Lung (tissue), 16 donors: Measurements from ENCODE around the gene ZNF266. TPM values are rescaled to one million over a fixed set of nuclear protein-coding genes. Genes with fewer than 3 reads are reported as not detected.

ENCODE experiments used
- ATAC-seq: fragments of 200-7000 bp; cut with Tn5 transposase; one replicate; pipeline ENCODE4 v1.9.1; 2020; ENCODE audit warnings: moderate number of reproducible peaks; ENCODE audit not compliant: insufficient read depth, low FRiP score
- DNase-seq, 3 donors: peaks; one replicate each; pipeline ENCODE4 v3.0.0-alpha.2; 2013 to 2017
- H3K27ac ChIP-seq, 2 donors: one replicate each; pipeline ENCODE4 v1.5.1; 2013; ENCODE audit warnings: mild to moderate bottlenecking in 2 of 2, moderate library complexity in 2 of 2, control low read depth in 1 of 2, inconsistent platforms in 1 of 2, low read depth in 1 of 2, low read length in 1 of 2
- H3K27me3 ChIP-seq, 3 donors: one replicate each; pipeline ENCODE4 v1.5.1; 2013; ENCODE audit warnings: low read length in 2 of 3; ENCODE audit not compliant: control insufficient read depth in 3 of 3, insufficient read depth in 3 of 3
- H3K36me3 ChIP-seq, 4 donors: one replicate each; pipeline ENCODE4 v1.5.1; 2013; ENCODE audit warnings: low read length in 4 of 4, mild to moderate bottlenecking in 1 of 4, moderate library complexity in 1 of 4; ENCODE audit not compliant: control insufficient read depth in 4 of 4, insufficient read depth in 4 of 4
- H3K4me1 ChIP-seq, 5 donors: one replicate each; pipeline ENCODE4 v1.5.1; 2013; ENCODE audit warnings: low read length in 5 of 5, mild to moderate bottlenecking in 2 of 5, moderate library complexity in 1 of 5; ENCODE audit not compliant: control insufficient read depth in 5 of 5, insufficient read depth in 5 of 5
- H3K4me3 ChIP-seq: one replicate; pipeline ENCODE4 v1.5.1; 2013; ENCODE audit warnings: mild to moderate bottlenecking, control low read depth, moderate library complexity
- H3K9ac ChIP-seq, 2 donors: one replicate each; pipeline ENCODE4 v1.5.1; 2013; ENCODE audit warnings: low read length in 2 of 2, control low read depth in 1 of 2; ENCODE audit not compliant: insufficient read depth in 1 of 2
- H3K9me3 ChIP-seq, 4 donors: one replicate each; pipeline ENCODE4 v1.5.1; 2013; ENCODE audit warnings: low read length in 3 of 4, mild to moderate bottlenecking in 1 of 4, moderate library complexity in 1 of 4; ENCODE audit not compliant: control insufficient read depth in 4 of 4, insufficient read depth in 3 of 4
- WGBS, 2 donors: extraction: QIAGEN DNeasy Blood & Tissue Kit; methylation state at CpG; one replicate each; pipeline ENCODE4 v1.1.7; 2013; 5-methylcytosine and 5-hydroxymethylcytosine counted together
- long read RNA-seq, 5 donors: transcript quantifications; one replicate each; lab custom pipeline, GENCODE V29; 2026
- polyA plus RNA-seq, 2 donors: library from polyadenylated mRNA; stranded (reverse); fragments of 200-250 nt; gene quantifications; one replicate each; pipeline ENCODE4 v1.2.1, GENCODE V29; 2013
- total RNA-seq, 2 donors: library from RNA; depleted of rRNA in 1 of 2; stranded (reverse); fragments of >200 nt in 1 of 2; gene quantifications; one replicate each; pipeline ENCODE4 v1.2.1, GENCODE V29; 2014 to 2021
- TF ChIP-seq, protein P1 (sequence below): IDR thresholded peaks from 2 replicates; pipeline ENCODE4 v1.5.1; 2012; ENCODE audit warnings: mild to moderate bottlenecking; ENCODE audit errors: control extremely low read depth, extremely low read depth
- donor health status: control.
- donor health status: control.
- donor health status: Bipolar disorder and iron deficiency.
- donor health status: healthy.
- donor health status: DM: yes; HTN: yes; CAD: no.

ZNF266 gene
- total RNA-seq (10 to 100 TPM; 22.2 to 33.8 TPM), polyA plus RNA-seq (10 to 100 TPM; 17.3 to 24.9 TPM)
- long read RNA-seq, donor 1, partial matches to known transcripts = 0 of 3 reads
- long read RNA-seq, donor 1, other reads (novel, unspliced or antisense) = 0 of 3 reads
- long read RNA-seq, donor 2 = 0 reads
- long read RNA-seq, donor 3, partial matches to known transcripts = 0 of 1 reads
- long read RNA-seq, donor 3, other reads (novel, unspliced or antisense) = 0 of 1 reads
- long read RNA-seq, donor 4, full-length matches to known transcripts = 2 of 2 reads
- long read RNA-seq, donor 4, partial matches to known transcripts = 0 of 2 reads
- long read RNA-seq, donor 4, other reads (novel, unspliced or antisense) = 0 of 2 reads
- long read RNA-seq, donor 5, partial matches to known transcripts = 0 of 2 reads
- long read RNA-seq, donor 5, other reads (novel, unspliced or antisense) = 0 of 2 reads

DNA sequence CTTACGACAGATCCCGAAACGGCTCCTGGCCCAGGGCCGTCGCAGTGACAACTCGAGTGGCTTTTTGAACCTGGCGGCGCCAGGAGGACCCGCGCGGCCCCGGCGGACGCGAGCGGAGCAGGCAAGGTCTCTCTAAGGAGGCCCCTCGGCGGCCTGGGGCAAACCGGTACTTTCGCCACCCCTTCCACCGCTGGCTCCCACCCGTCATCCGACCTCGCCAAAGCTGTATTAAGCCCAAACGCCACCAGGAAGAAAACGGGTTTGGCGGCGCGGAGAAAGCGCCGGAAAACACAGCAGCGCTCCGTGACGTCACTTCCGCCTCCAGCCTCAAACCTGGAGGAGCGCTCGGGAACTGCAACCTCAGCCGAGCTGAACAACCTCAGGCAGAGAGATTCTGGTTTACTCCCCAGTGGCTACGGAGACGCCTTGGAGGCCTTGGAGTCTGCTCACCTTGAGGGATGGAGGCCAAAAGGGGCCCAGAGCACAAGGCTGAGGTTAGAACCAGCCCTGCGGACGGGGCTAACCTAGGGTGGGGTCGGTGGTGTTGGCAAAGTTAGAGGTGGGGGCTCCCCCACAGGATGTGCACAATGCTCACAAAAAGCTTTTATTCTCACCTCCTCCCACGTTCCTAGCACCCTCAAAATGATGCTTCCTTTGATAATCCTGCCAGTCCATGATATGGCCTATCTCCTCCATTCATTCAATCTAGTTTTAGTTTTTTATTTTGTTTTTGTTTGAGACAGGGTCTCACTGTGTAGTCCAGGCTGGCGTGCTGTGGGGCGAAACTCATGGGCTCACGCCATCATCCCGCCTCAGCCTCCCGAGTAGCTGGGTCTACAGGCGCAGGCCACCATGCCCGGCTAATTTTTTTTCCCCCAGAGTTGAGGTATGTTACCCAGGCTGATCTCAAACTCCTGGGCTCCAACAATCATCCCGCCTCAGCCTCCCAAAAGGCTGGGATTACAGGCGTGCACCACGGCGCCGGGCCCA lies at the start of gene ZNF266:
Gene ZNF266, minus strand, starts transcription at position 295 of the 990 bp plus-strand sequence. CDS start 15,484 bp downstream, outside the sequence.
- H3K27ac ChIP-seq = peak within 1 kb of the TSS; percentile 91 to 96
- peak within 1 kb of the TSS; percentile 99 to 100 for H3K9ac ChIP-seq
- WGBS, 2 donors = 14 to 15% methylated on average over 56 of the region's 56 CpGs
- H3K36me3 ChIP-seq = peaks cover 0 to 22% (median 8%) of the 10 kb centered on the region in 4 donors
- H3K4me1 ChIP-seq = peaks cover 3 to 18% (median 5%) of the 10 kb centered on the region in 5 donors
- TF ChIP-seq, protein P1, sequence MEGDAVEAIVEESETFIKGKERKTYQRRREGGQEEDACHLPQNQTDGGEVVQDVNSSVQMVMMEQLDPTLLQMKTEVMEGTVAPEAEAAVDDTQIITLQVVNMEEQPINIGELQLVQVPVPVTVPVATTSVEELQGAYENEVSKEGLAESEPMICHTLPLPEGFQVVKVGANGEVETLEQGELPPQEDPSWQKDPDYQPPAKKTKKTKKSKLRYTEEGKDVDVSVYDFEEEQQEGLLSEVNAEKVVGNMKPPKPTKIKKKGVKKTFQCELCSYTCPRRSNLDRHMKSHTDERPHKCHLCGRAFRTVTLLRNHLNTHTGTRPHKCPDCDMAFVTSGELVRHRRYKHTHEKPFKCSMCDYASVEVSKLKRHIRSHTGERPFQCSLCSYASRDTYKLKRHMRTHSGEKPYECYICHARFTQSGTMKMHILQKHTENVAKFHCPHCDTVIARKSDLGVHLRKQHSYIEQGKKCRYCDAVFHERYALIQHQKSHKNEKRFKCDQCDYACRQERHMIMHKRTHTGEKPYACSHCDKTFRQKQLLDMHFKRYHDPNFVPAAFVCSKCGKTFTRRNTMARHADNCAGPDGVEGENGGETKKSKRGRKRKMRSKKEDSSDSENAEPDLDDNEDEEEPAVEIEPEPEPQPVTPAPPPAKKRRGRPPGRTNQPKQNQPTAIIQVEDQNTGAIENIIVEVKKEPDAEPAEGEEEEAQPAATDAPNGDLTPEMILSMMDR = peak; percentile 54
- peaks cover 0 to 7% (median 2%) of the 10 kb centered on the region in 4 donors for H3K9me3 ChIP-seq
- DNase-seq = peak; percentile 95 to 97 (median 96)
- peak within 1 kb of the TSS; percentile 80 for H3K4me3 ChIP-seq
- peak; percentile 87 for ATAC-seq
- H3K27me3 ChIP-seq = no peaks in the 10 kb centered on the region

- H3K27me3 ChIP-seq = no peaks in the 10 kb centered on the region
- WGBS, 2 donors = 89 to 93% methylated on average over 2 of the region's 2 CpGs
- H3K4me3 ChIP-seq = no peak overlapping the region
- ATAC-seq (no peak), DNase-seq (no peak)
- no peaks in the 10 kb centered on the region for H3K4me1 ChIP-seq
- no peak overlapping the region for H3K9ac ChIP-seq
- TF ChIP-seq, protein P1 = no peak
- peaks cover 0 to 26% (median 19%) of the 10 kb centered on the region in 4 donors for H3K9me3 ChIP-seq
- no peak overlapping the region for H3K27ac ChIP-seq
- H3K36me3 ChIP-seq = no peaks in the 10 kb centered on the region
Observed at GRCh38 chr19:9485140-9485539, 49.8 kb upstream of the ZNF266 start.

- TF ChIP-seq, protein P1 = no peak
- Histone ChIP-seq H3K9ac (no peak overlapping the region), H3K4me1 (no peaks in the 10 kb centered on the region), H3K27ac (no peak overlapping the region), H3K27me3 (no peaks in the 10 kb centered on the region), H3K9me3 (peaks cover 0 to 16% (median 6%) of the 10 kb centered on the region in 4 donors), H3K4me3 (no peak overlapping the region), H3K36me3 (no peaks in the 10 kb centered on the region)
- ATAC-seq (no peak), DNase-seq (no peak)
Observed at GRCh38 chr19:9474975-9475374, 39.6 kb upstream of the ZNF266 start.
